Sciatic nerve (tissue), 2 donors: ENCODE results near the gene ZNF536. TPM values are rescaled to one million over a fixed set of nuclear protein-coding genes. Genes with fewer than 3 reads are reported as not detected.
A peak's percentile ranks its signal among the peaks of the same experiment; 100 is the strongest.
"Not testable (repeated sequence)": the region's sequence is repeated elsewhere in the genome, so short reads cannot be mapped to it uniquely, and the experiment has no call there.

Experiments
- ATAC-seq: fragments of 200-7000 bp; cut with Tn5 transposase; one replicate; pipeline ENCODE4 v1.9.1; 2020; ENCODE audit warnings: mild to moderate bottlenecking, moderate library complexity
- DNase-seq: peaks from one replicate; pipeline ENCODE4 v3.0.0-alpha.2; 2020; ENCODE audit warnings: low spot score
- intact Hi-C: fragments of 100-400 bp; cut with DNase I; formaldehyde crosslinking; loops from one replicate; pipeline ENCODE4 v1.14.2; 2022
- total RNA-seq: library from RNA; stranded (reverse); fragmentation: NEBNext Ultra II Directional; extraction: Animal tissue kit (Norgen Biotek cat#: 25700); gene quantifications from one replicate; pipeline ENCODE4 v1.2.1, GENCODE V29; 2021
- donor health status: DM: no; HTN: no; CAD: no.
- donor health status: DM: no; HTN: no; CAD: no.

Gene ZNF536
- total RNA-seq, 1 donor from 2014 or later: 43.2 TPM

GRCh38 chr19:30452931-30453330 lies 80.7 kb downstream of the ZNF536 start:
- DNase-seq: no peak
- intact Hi-C loops: no loop called here
- ATAC-seq: no peak

- DNase-seq (no peak), ATAC-seq (no peak)
- intact Hi-C loops: no loop called here
These were observed 81.6 kb downstream of the ZNF536 start for GRCh38 chr19:30453743-30454142.

GRCh38 chr19:30455881-30456280 lies 83.7 kb downstream of the ZNF536 start:
- ATAC-seq (no peak), DNase-seq (no peak)
- intact Hi-C loops: no loop called here

GRCh38 chr19:30457484-30457883 lies 85.3 kb downstream of the ZNF536 start:
- ATAC-seq: no peak
- intact Hi-C loops: no loop called here
- DNase-seq: no peak

GRCh38 chr19:30459859-30460258 lies 87.7 kb downstream of the ZNF536 start:
- ATAC-seq: no peak
- no peak for DNase-seq
- intact Hi-C loops: no loop called here

- DNase-seq (no peak), ATAC-seq (no peak)
- intact Hi-C loops: no loop called here
These were observed 92.0 kb downstream of the ZNF536 start for GRCh38 chr19:30464162-30464561.

GRCh38 chr19:30466598-30466997 lies 94.4 kb downstream of the ZNF536 start:
- intact Hi-C loops, ATAC-seq, DNase-seq: not testable (repeated sequence)

- no peak for ATAC-seq
- DNase-seq: no peak
- intact Hi-C loops: no loop called here
These were observed 95.1 kb downstream of the ZNF536 start for GRCh38 chr19:30467239-30467638.

GRCh38 chr19:30469774-30470173 lies 97.6 kb downstream of the ZNF536 start:
- DNase-seq (no peak), ATAC-seq (no peak)
- intact Hi-C loops: no loop called here

- DNase-seq: no peak
- intact Hi-C loops: no loop called here
- ATAC-seq: no peak
These were observed 99.3 kb downstream of the ZNF536 start for GRCh38 chr19:30471441-30471840.

GRCh38 chr19:30473334-30473867 lies 101.2 kb downstream of the ZNF536 start:
- no peak for DNase-seq
- ATAC-seq: no peak
- intact Hi-C loops: no loop called here

GRCh38 chr19:30476997-30477396 lies 104.8 kb downstream of the ZNF536 start:
- intact Hi-C loops: no loop called here

GRCh38 chr19:30479231-30479630 lies 107.0 kb downstream of the ZNF536 start:
- intact Hi-C loops: no loop called here
- peak; percentile 85 for ATAC-seq
- DNase-seq: no peak

More at GRCh38 chr19:30476997-30477396, 104.8 kb downstream of the ZNF536 start:
- DNase-seq (no peak), ATAC-seq (no peak)

GRCh38 chr19:30480097-30480496 lies 107.9 kb downstream of the ZNF536 start:
- DNase-seq (no peak), ATAC-seq (peak; percentile 26)
- intact Hi-C loops: no loop called here

- ATAC-seq (no peak), DNase-seq (no peak)
- intact Hi-C loops: no loop called here
These were observed 108.9 kb downstream of the ZNF536 start for GRCh38 chr19:30481063-30481462.

GRCh38 chr19:30481823-30482222 lies 109.6 kb downstream of the ZNF536 start:
- DNase-seq: no peak
- intact Hi-C loops: no loop called here
- no peak for ATAC-seq

- DNase-seq (no peak), ATAC-seq (no peak)
- intact Hi-C loops: no loop called here
These were observed 110.8 kb downstream of the ZNF536 start for GRCh38 chr19:30482956-30483355.

GRCh38 chr19:30486250-30486649 lies 114.1 kb downstream of the ZNF536 start:
- ATAC-seq, DNase-seq, intact Hi-C loops: not testable (repeated sequence)

GRCh38 chr19:30487178-30487577 lies 115.0 kb downstream of the ZNF536 start:
- ATAC-seq: no peak
- intact Hi-C loops: no loop called here

GRCh38 chr19:30488191-30488590 lies 116.0 kb downstream of the ZNF536 start:
- ATAC-seq: no peak
- intact Hi-C loops: no loop called here
- no peak for DNase-seq

More at GRCh38 chr19:30487178-30487577, 115.0 kb downstream of the ZNF536 start:
- DNase-seq: no peak

- no peak for DNase-seq
- intact Hi-C loops: no loop called here
- no peak for ATAC-seq
These were observed 118.6 kb downstream of the ZNF536 start for GRCh38 chr19:30490760-30491159.
